ENCODE measurements around the gene RYR3.

DNA sequence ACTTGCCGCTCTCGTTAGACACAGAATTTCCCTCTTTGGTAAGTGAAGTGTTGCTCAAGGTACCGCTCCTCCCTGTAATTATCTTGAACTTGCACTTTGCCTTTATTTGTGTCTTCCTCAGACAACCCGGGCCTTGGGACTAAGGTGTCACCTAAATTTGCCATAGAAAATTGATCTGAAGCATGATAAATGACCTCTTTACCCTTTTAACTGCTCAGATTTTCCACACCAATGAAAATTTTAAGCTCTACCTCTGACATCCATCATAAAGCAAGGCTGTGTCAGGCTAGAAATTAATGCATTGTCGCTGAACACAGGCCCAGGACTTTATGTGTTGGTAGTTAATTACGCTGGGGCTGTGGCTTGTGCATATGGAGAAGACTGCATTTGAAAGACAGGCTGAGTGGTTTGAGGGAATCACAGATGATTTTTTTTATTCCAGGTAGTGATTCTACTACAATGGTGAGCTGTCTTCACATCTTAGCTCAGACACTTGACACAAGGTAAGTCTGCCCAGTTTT, 458.0 kb downstream of the RYR3 start:
- TF ChIP-seq, protein P1, sequence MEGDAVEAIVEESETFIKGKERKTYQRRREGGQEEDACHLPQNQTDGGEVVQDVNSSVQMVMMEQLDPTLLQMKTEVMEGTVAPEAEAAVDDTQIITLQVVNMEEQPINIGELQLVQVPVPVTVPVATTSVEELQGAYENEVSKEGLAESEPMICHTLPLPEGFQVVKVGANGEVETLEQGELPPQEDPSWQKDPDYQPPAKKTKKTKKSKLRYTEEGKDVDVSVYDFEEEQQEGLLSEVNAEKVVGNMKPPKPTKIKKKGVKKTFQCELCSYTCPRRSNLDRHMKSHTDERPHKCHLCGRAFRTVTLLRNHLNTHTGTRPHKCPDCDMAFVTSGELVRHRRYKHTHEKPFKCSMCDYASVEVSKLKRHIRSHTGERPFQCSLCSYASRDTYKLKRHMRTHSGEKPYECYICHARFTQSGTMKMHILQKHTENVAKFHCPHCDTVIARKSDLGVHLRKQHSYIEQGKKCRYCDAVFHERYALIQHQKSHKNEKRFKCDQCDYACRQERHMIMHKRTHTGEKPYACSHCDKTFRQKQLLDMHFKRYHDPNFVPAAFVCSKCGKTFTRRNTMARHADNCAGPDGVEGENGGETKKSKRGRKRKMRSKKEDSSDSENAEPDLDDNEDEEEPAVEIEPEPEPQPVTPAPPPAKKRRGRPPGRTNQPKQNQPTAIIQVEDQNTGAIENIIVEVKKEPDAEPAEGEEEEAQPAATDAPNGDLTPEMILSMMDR (conservative IDR thresholded peaks at IDR 0.05; ENCODE audit: low read depth, low read length) = no peak
- TF ChIP-seq EZH2 (IDR thresholded peaks at IDR 0.05; ENCODE audit: borderline replicate concordance, low read depth, low read length, poor library complexity, severe bottlenecking) = no peak

Data from A673 (cell line).